Ishikawa (cell line): ENCODE measurements around the gene MAP3K9.

Experiments used
- CEBPB ChIP-seq: IDR thresholded peaks from 2 replicates; pipeline ENCODE4 v1.6.1; 2012
- CREB1 ChIP-seq: IDR thresholded peaks from 2 replicates; pipeline ENCODE4 v1.6.1; 2012; ENCODE audit warnings: low read depth
- EGR1 ChIP-seq: IDR thresholded peaks from 2 replicates; pipeline ENCODE4 v1.6.1; 2012
- EP300 ChIP-seq: IDR thresholded peaks from 2 replicates; pipeline ENCODE4 v1.6.1; 2012; ENCODE audit warnings: borderline replicate concordance
- FOXM1 ChIP-seq: IDR thresholded peaks from 2 replicates; pipeline ENCODE4 v1.6.1; 2012; ENCODE audit warnings: low read depth, borderline replicate concordance
- MAX ChIP-seq: IDR thresholded peaks from 2 replicates; pipeline ENCODE4 v1.6.1; 2012
- NFIC ChIP-seq: IDR thresholded peaks from 2 replicates; pipeline ENCODE4 v1.6.1; 2012
- RAD21 ChIP-seq: IDR thresholded peaks from 2 replicates; pipeline ENCODE4 v1.6.1; 2012; ENCODE audit warnings: low read depth
- REST ChIP-seq: IDR thresholded peaks from 2 replicates; pipeline ENCODE4 v1.6.1; 2012; ENCODE audit warnings: low read depth, mild to moderate bottlenecking
- TAF1 ChIP-seq: IDR thresholded peaks from 2 replicates; pipeline ENCODE4 v1.6.1; 2012; ENCODE audit warnings: low read depth, mild to moderate bottlenecking
- TCF12 ChIP-seq: IDR thresholded peaks from 2 replicates; pipeline ENCODE4 v1.6.1; 2012; ENCODE audit warnings: low read depth
- TEAD4 ChIP-seq: IDR thresholded peaks from 2 replicates; pipeline ENCODE4 v1.6.1; 2012
- USF1 ChIP-seq: IDR thresholded peaks from 2 replicates; pipeline ENCODE4 v1.6.1; 2012
- YY1 ChIP-seq: IDR thresholded peaks from 2 replicates; pipeline ENCODE4 v1.6.1; 2012; ENCODE audit warnings: low read depth
- ZBTB7A ChIP-seq: IDR thresholded peaks from 2 replicates; pipeline ENCODE4 v1.6.1; 2012; ENCODE audit warnings: low read depth

MAP3K9 gene

GRCh38 chr14:70833884-70834283 is 24.6 kb upstream of the MAP3K9 start:
- no peak for TF ChIP-seq TAF1
- TF ChIP-seq ZBTB7A = no peak
- TF ChIP-seq TCF12 = no peak
- no peak for TF ChIP-seq EGR1
- no peak for TF ChIP-seq CEBPB
- no peak for TF ChIP-seq TEAD4
- TF ChIP-seq CREB1 = no peak
- no peak for TF ChIP-seq RAD21
- TF ChIP-seq MAX = no peak
- TF ChIP-seq FOXM1 = no peak
- no peak for TF ChIP-seq NFIC
- no peak for TF ChIP-seq USF1
- no peak for TF ChIP-seq EP300
- TF ChIP-seq REST = no peak
- no peak for TF ChIP-seq YY1

GRCh38 chr14:70832561-70833305 is 23.4 kb upstream of the MAP3K9 start:
- TF ChIP-seq REST (no peak), TCF12 (no peak), TAF1 (no peak), YY1 (no peak), RAD21 (no peak), EGR1 (no peak), NFIC (no peak), USF1 (no peak), EP300 (no peak), ZBTB7A (no peak), MAX (no peak), TEAD4 (no peak), CEBPB (no peak), CREB1 (no peak), FOXM1 (no peak)

- TF ChIP-seq EP300 (no peak), EGR1 (no peak), RAD21 (no peak), TEAD4 (no peak), FOXM1 (no peak), CEBPB (no peak)
Measured at GRCh38 chr14:70830998-70831781, 21.9 kb upstream of the MAP3K9 start.

- TF ChIP-seq YY1 = no peak
- no peak for TF ChIP-seq RAD21
- TF ChIP-seq CREB1 = no peak
- TF ChIP-seq EP300 = no peak
- TF ChIP-seq TEAD4 = no peak
Measured at GRCh38 chr14:70828188-70828587, 18.9 kb upstream of the MAP3K9 start.

- no peak for TF ChIP-seq TAF1
- no peak for TF ChIP-seq NFIC
- TF ChIP-seq REST = no peak
- no peak for TF ChIP-seq USF1
- TF ChIP-seq CREB1 = no peak
- TF ChIP-seq EGR1 = no peak
- TF ChIP-seq CEBPB = no peak
- TF ChIP-seq TEAD4 = no peak
- TF ChIP-seq MAX = no peak
Measured at GRCh38 chr14:70827752-70828151, 18.4 kb upstream of the MAP3K9 start.
